H1 (cell line): ENCODE results near the gene ZNF23. TPM values are rescaled to one million over a fixed set of nuclear protein-coding genes. Genes with fewer than 3 reads are reported as not detected.

Source experiments
- CTCF ChIA-PET: fragments of 300-600 bp; sonication (Branson Sonifier 250); formaldehyde crosslinking; loops from one replicate; lab custom pipeline; 2021; ENCODE audit not compliant: partially characterized antibody; lab: Charles Lee
- POLR2A ChIA-PET: fragments of 300-600 bp; sonication (Branson Sonifier 250); formaldehyde crosslinking; loops from one replicate; lab custom pipeline; 2021; ENCODE audit warnings: inconsistent platforms; ENCODE audit not compliant: partially characterized antibody; lab: Charles Lee
- DNase-seq, 2 experiments: peaks; one replicate each; pipeline versions ENCODE4 v3.0.0 to v3.0.0-alpha.2; 2010 to 2022; ENCODE audit warnings: low spot score in 2 of 2, low read depth in 1 of 2, mixed read lengths in 1 of 2
- FAIRE-seq: peaks from 2 replicates; lab custom pipeline; 2011; peaks lifted over from hg19 to GRCh38; lab: Jason Lieb, UNC
- H2AFZ ChIP-seq: 2 replicates; pipeline ENCODE4 v1.8.1; 2012; ENCODE audit warnings: low read length, inconsistent platforms
- H2AK5ac ChIP-seq: 2 replicates; pipeline ENCODE4 v1.6.1; 2013; ENCODE audit warnings: low read depth, low read length
- H2BK120ac ChIP-seq: replicated peaks from 2 replicates; pipeline ENCODE3; 2013; ENCODE audit warnings: low read depth, low read length, inconsistent platforms
- H2BK12ac ChIP-seq: 2 replicates; pipeline ENCODE4 v1.6.1; 2013; ENCODE audit warnings: low read depth, low read length
- H2BK15ac ChIP-seq: 2 replicates; pipeline ENCODE4 v1.6.1; 2013; ENCODE audit warnings: low read length
- H2BK20ac ChIP-seq: 2 replicates; pipeline ENCODE4 v1.6.1; 2013; ENCODE audit warnings: low read length
- H2BK5ac ChIP-seq: 2 replicates; pipeline ENCODE4 v1.6.1; 2013; ENCODE audit warnings: low read depth, low read length
- H3K14ac ChIP-seq: 2 replicates; pipeline ENCODE4 v1.6.1; 2013; ENCODE audit warnings: inconsistent platforms; ENCODE audit not compliant: insufficient read length
- H3K18ac ChIP-seq: 2 replicates; pipeline ENCODE4 v1.6.1; 2013; ENCODE audit warnings: low read length; ENCODE audit errors: extremely low read depth
- H3K23ac ChIP-seq: 2 replicates; pipeline ENCODE4 v1.6.1; 2013; ENCODE audit warnings: inconsistent platforms; ENCODE audit not compliant: insufficient read length
- H3K23me2 ChIP-seq: 2 replicates; pipeline ENCODE4 v1.6.1; 2013; ENCODE audit warnings: low read depth, low read length
- H3K27ac ChIP-seq: 2 replicates; pipeline ENCODE4 v1.6.1; 2011; ENCODE audit warnings: low read depth, low read length, inconsistent platforms
- H3K27me3 ChIP-seq, 4 experiments: replicated peaks in 1 of 4; 1 replicate in 1 of 4; 2 replicates in 3 of 4; pipeline versions ENCODE4 v1.6.1 to v1.8.1; 2011 to 2013; ENCODE audit warnings: low read length in 3 of 4, mild to moderate bottlenecking in 3 of 4, inconsistent platforms in 2 of 4, mixed read lengths in 2 of 4, moderate library complexity in 1 of 4; ENCODE audit not compliant: control insufficient read depth in 3 of 4, insufficient read depth in 3 of 4; ENCODE audit errors: extremely low read depth in 1 of 4
- H3K36me3 ChIP-seq, 4 experiments: 2 replicates each; pipeline versions ENCODE4 v1.6.1 to v1.8.1; 2011 to 2013; ENCODE audit warnings: mild to moderate bottlenecking in 4 of 4, low read length in 3 of 4, moderate library complexity in 2 of 4, control low read depth in 1 of 4, inconsistent platforms in 1 of 4; ENCODE audit not compliant: insufficient read depth in 4 of 4, control insufficient read depth in 2 of 4
- H3K4ac ChIP-seq: replicated peaks from 2 replicates; pipeline ENCODE3; 2013; ENCODE audit warnings: low read length, low read depth, mixed read lengths, inconsistent platforms; ENCODE audit not compliant: insufficient read length
- H3K4me1 ChIP-seq, 4 experiments: replicated peaks in 1 of 4; 1 replicate in 1 of 4; 2 replicates in 3 of 4; pipeline versions ENCODE4 v1.6.1 to v1.8.1; 2011 to 2013; ENCODE audit warnings: low read length in 3 of 4, inconsistent platforms in 2 of 4, mixed read lengths in 1 of 4; ENCODE audit not compliant: insufficient read depth in 4 of 4, control insufficient read depth in 3 of 4
- H3K4me2 ChIP-seq, 2 experiments: 2 replicates each; pipeline versions ENCODE4 v1.6.1 to v1.8.1; 2011 to 2013; ENCODE audit warnings: low read depth in 2 of 2, low read length in 2 of 2, control low read depth in 1 of 2, inconsistent platforms in 1 of 2, mild to moderate bottlenecking in 1 of 2; ENCODE audit not compliant: insufficient read depth in 1 of 2
- H3K4me3 ChIP-seq, 4 experiments: fragments of 200-600, 300-600 bp in 1 of 4; sonication (generic), shearing (Covaris generic), sonication (Bioruptor Twin) in 1 of 4; 2 replicates each; pipeline versions ENCODE4 v1.5.1 to v1.8.1; 2011 to 2016; ENCODE audit warnings: low read length in 4 of 4, low read depth in 3 of 4, control low read depth in 2 of 4, inconsistent platforms in 2 of 4, mild to moderate bottlenecking in 2 of 4, mixed read lengths in 1 of 4, moderate library complexity in 1 of 4; ENCODE audit not compliant: insufficient read depth in 2 of 4; ENCODE audit errors: extremely low read depth in 1 of 4
- H3K56ac ChIP-seq: replicated peaks from 2 replicates; pipeline ENCODE3; 2013; ENCODE audit warnings: low read depth, mild to moderate bottlenecking, mixed read lengths, low read length, inconsistent platforms; ENCODE audit not compliant: insufficient read length
- H3K79me1 ChIP-seq: 2 replicates; pipeline ENCODE4 v1.6.1; 2013; ENCODE audit warnings: low read depth, low read length, control low read depth
- H3K79me2 ChIP-seq, 2 experiments: 2 replicates each; pipeline versions ENCODE4 v1.6.1 to v1.8.1; 2012 to 2013; ENCODE audit warnings: low read length in 2 of 2, mild to moderate bottlenecking in 2 of 2, inconsistent platforms in 1 of 2; ENCODE audit not compliant: insufficient read depth in 2 of 2, control insufficient read depth in 1 of 2
- H3K9ac ChIP-seq, 4 experiments: replicated peaks in 1 of 4; 1 replicate in 1 of 4; 2 replicates in 3 of 4; pipeline versions ENCODE4 v1.6.1 to v1.8.1; 2011 to 2013; ENCODE audit warnings: low read depth in 3 of 4, low read length in 3 of 4, control low read depth in 2 of 4, mild to moderate bottlenecking in 2 of 4, moderate library complexity in 2 of 4, inconsistent platforms in 1 of 4; ENCODE audit errors: extremely low read depth in 1 of 4
- H3K9me3 ChIP-seq, 2 experiments: 2 replicates each; pipeline versions ENCODE4 v1.6.1 to v1.8.1; 2012 to 2013; ENCODE audit warnings: mild to moderate bottlenecking in 2 of 2, moderate library complexity in 2 of 2, control low read depth in 1 of 2, inconsistent platforms in 1 of 2, low read depth in 1 of 2, low read length in 1 of 2, mixed read lengths in 1 of 2; ENCODE audit not compliant: insufficient read depth in 2 of 2
- H4K20me1 ChIP-seq, 2 experiments: replicated peaks in 1 of 2; 2 replicates each; pipeline versions ENCODE3 to v1.8.1; 2011 to 2013; ENCODE audit warnings: inconsistent platforms in 2 of 2, low read length in 2 of 2, mild to moderate bottlenecking in 1 of 2; ENCODE audit not compliant: insufficient read depth in 2 of 2, control insufficient read depth in 1 of 2
- H4K5ac ChIP-seq: 2 replicates; pipeline ENCODE4 v1.6.1; 2013; ENCODE audit warnings: low read length, low read depth, mixed read lengths, inconsistent platforms; ENCODE audit not compliant: insufficient read length
- H4K8ac ChIP-seq: 2 replicates; pipeline ENCODE4 v1.8.0; 2013; ENCODE audit warnings: mild to moderate bottlenecking, moderate library complexity, low read length, inconsistent platforms; ENCODE audit not compliant: insufficient read depth; ENCODE audit errors: extremely low read depth
- H4K91ac ChIP-seq: replicated peaks from 2 replicates; pipeline ENCODE3; 2013; ENCODE audit warnings: low read length, mixed read lengths, inconsistent platforms; ENCODE audit not compliant: insufficient read length
- CBX5 ChIP-seq: fragments of 300-800, 300-1000 bp; sonication (generic); IDR thresholded peaks from 2 replicates; pipeline ENCODE4 v1.7.1; 2016; ENCODE audit warnings: antibody characterized with exemption, low read length, low read depth
- CHD1 ChIP-seq: IDR thresholded peaks from 2 replicates; pipeline ENCODE4 v1.6.1; 2012; ENCODE audit warnings: low read depth, low read length, improper control_type of control experiment
- GTF2F1 ChIP-seq: IDR thresholded peaks from 2 replicates; pipeline ENCODE4 v1.6.1; 2012; ENCODE audit warnings: low read depth, low read length, improper control_type of control experiment, borderline replicate concordance
- MAFK ChIP-seq: IDR thresholded peaks from 2 replicates; pipeline ENCODE4 v1.6.1; 2012; ENCODE audit warnings: low read depth, mild to moderate bottlenecking, improper control_type of control experiment, low read length
- RBBP5 ChIP-seq: IDR thresholded peaks from 2 replicates; pipeline ENCODE4 v1.7.1; 2012; ENCODE audit warnings: low read depth, mild to moderate bottlenecking, inconsistent platforms, low read length, moderate library complexity, borderline replicate concordance
- RNF2 ChIP-seq: fragments of 200-900, 300-1000 bp; sonication (generic); IDR thresholded peaks from 2 replicates; pipeline ENCODE4 v1.7.1; 2016; ENCODE audit warnings: borderline replicate concordance, low read depth, mild to moderate bottlenecking, antibody characterized with exemption, low read length; ENCODE audit not compliant: poor library complexity, severe bottlenecking; ENCODE audit errors: missing control alignments
- SIN3A ChIP-seq, 2 experiments: IDR thresholded peaks in 1 of 2; conservative IDR thresholded peaks in 1 of 2; 2 replicates each; pipeline ENCODE4 v1.6.1; 2011 to 2012; ENCODE audit warnings: low read length in 2 of 2, improper control_type of control experiment in 1 of 2, low read depth in 1 of 2, mild to moderate bottlenecking in 1 of 2
- SIRT6 ChIP-seq: IDR thresholded peaks from one replicate; pipeline ENCODE4 v1.7.1; 2012; ENCODE audit warnings: low read length, inconsistent platforms
- SRF ChIP-seq: IDR thresholded peaks from 2 replicates; pipeline ENCODE4 v1.6.1; 2011; ENCODE audit warnings: mild to moderate bottlenecking, low read depth, low read length, moderate library complexity
- TBP ChIP-seq: IDR thresholded peaks from 2 replicates; pipeline ENCODE4 v1.6.1; 2011; ENCODE audit warnings: low read depth, low read length, improper control_type of control experiment
- polyA plus RNA-seq, 7 experiments: library from polyadenylated mRNA; depleted of rRNA in 3 of 7; stranded (reverse) in 5 of 7; unstranded in 2 of 7; fragments of >200 nt in 5 of 7; fragments of 200-250 nt in 2 of 7; gene quantifications; 1 replicate in 5 of 7; 2 replicates in 1 of 7; 4 replicates in 1 of 7; pipeline versions ENCODE4 v1.2.1 to v1.2.3, GENCODE V29; 2011 to 2013; ENCODE audit warnings: missing spikeins in 2 of 7, mixed read lengths in 2 of 7
- total RNA-seq: library from RNA; stranded (reverse); fragmentation: NEBNext Ultra II Directional; extraction: Animal tissue kit (Norgen Biotek cat#: 25700); gene quantifications from 2 replicates; pipeline ENCODE4 v1.2.1, GENCODE V29; 2021
- TF ChIP-seq, protein P1 (sequence below): IDR thresholded peaks from 2 replicates; pipeline ENCODE4 v1.6.1; 2012; ENCODE audit warnings: inconsistent platforms

Gene ZNF23
- total and polyA plus RNA-seq, 2 of the 8 experiments (the other 6 are each of a cell fraction or from before 2014, with no cell fraction given) = 2.4 to 10.2 TPM

DNA sequence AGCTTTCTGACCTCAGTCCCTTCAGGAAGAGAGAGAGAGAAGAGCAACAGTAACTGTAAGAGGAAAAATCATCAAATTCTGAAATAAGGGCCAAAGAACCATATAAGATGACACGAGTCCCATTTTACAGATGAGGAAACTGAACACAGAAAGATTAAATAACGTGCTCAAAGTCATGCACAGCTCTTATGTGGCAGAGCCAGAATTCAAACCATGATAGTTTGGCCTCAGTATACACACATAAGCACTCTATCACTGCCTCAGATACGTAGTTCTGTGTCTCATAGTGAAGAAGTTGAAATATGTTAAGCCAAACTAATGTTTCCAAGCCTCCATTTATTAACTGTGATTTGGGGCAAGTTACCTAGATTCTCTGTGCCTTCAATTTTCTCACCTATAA lies 29.0 kb upstream of the ZNF23 start (continued):
- no peak for TF ChIP-seq GTF2F1

DNA sequence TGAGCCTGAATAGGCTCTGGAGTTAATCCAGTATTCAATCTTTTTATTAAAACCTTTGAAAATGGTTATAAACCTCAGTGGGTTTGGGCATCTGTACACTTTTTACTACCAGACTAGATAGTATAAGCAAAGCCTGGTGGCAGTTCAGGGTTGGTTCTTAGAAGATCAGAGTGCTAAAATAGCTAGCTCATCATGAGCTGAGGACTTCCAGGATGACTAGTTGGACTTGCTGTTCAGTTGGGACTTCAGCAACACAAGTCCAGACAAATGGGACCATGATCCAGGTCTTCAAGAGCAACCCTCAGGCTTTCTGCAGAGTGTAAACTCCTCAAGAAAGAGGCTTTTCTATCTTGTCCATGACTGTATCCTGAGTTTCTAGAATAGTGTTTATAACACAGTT lies 28.3 kb upstream of the ZNF23 start:
- Histone ChIP-seq H4K8ac (no peak overlapping the region), H2BK5ac (no peak overlapping the region), H2AFZ (no peak overlapping the region), H3K4me2 (no peak overlapping the region), H3K4ac (no peak overlapping the region), H3K79me2 (no peaks in the 10 kb centered on the region), H3K9ac (no peak overlapping the region), H3K9me3 (no peaks in the 10 kb centered on the region), H2BK20ac (no peak overlapping the region), H4K20me1 (no peaks in the 10 kb centered on the region), H2BK12ac (no peak overlapping the region), H3K4me1 (no peaks in the 10 kb centered on the region), H3K14ac (no peak overlapping the region), H3K23ac (no peak overlapping the region), H2BK15ac (no peak overlapping the region), H3K4me3 (no peak overlapping the region), H3K56ac (no peak overlapping the region), H3K27me3 (no peaks in the 10 kb centered on the region; a peak in 1 of 7 replicates), H4K5ac (no peak overlapping the region), H3K27ac (no peak overlapping the region), H4K91ac (no peak overlapping the region), H2BK120ac (no peak overlapping the region), H3K18ac (no peak overlapping the region), H3K23me2 (0 out of 2 replicates have a peak, but pooled peaks cover 2% of the 10 kb centered on the region), H3K79me1 (no peaks in the 10 kb centered on the region), H3K36me3 (no peaks in the 10 kb centered on the region), H2AK5ac (no peak overlapping the region)
- DNase-seq (no peak), FAIRE-seq (no peak)
- TF ChIP-seq SRF (no peak), SIRT6 (no peak), RBBP5 (no peak), MAFK (no peak), SIN3A (conservative IDR thresholded peaks at IDR 0.05 in 1 of 2, IDR thresholded peaks at IDR 0.05 in 1 of 2; ENCODE audit: low read depth in 1 of 2, low read length in 2 of 2) (no peak), CHD1 (no peak), CBX5 (no peak), TBP (no peak), RNF2 (no peak)
- TF ChIP-seq, protein P1, sequence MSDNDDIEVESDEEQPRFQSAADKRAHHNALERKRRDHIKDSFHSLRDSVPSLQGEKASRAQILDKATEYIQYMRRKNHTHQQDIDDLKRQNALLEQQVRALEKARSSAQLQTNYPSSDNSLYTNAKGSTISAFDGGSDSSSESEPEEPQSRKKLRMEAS = no peak
- CTCF ChIA-PET = interaction anchor here (1.3 to 7.6 kb wide), 6 partner anchors 9 to 78 kb away, joined by 5 to 68 read pairs (median 5); partner anchors contain the start of genes CHST4 and ZNF23
- POLR2A ChIA-PET = no interaction called here
